Caco-2 (cell line): ENCODE data around the gene ILF3. TPM values are rescaled to one million over a fixed set of nuclear protein-coding genes. Genes with fewer than 3 reads are reported as not detected.
"Not testable (repeated sequence)": the region's sequence is repeated elsewhere in the genome, so short reads cannot be mapped to it uniquely, and the experiment has no call there.

ENCODE experiments used
- BruUV-seq: library from RNA; stranded (reverse); fragments of 400-500 nt; replicated peaks from 2 replicates; lab custom pipeline; 2021; lab: Mats Ljungman, UMichigan
- CTCF ChIA-PET: fragments of 300-600 bp; sonication (Branson Sonifier 250); formaldehyde crosslinking; loops from one replicate; lab custom pipeline; 2022; ENCODE audit warnings: antibody characterized with exemption; lab: Charles Lee
- POLR2A ChIA-PET: fragments of 300-600 bp; sonication (Branson Sonifier 250); formaldehyde crosslinking; loops from one replicate; lab custom pipeline; 2022; ENCODE audit warnings: antibody characterized with exemption; lab: Charles Lee
- DNase-seq, 2 experiments: peaks; one replicate each; pipeline versions ENCODE4 v3.0.0 to v3.0.0-alpha.2; 2020 to 2022
- H3K27me3 ChIP-seq: replicated peaks from 2 replicates; pipeline ENCODE4 v1.6.0; 2011; ENCODE audit warnings: low read length; ENCODE audit not compliant: control insufficient read depth, insufficient read depth
- H3K36me3 ChIP-seq: 2 replicates; pipeline ENCODE4 v1.5.1; 2011; ENCODE audit warnings: low read length; ENCODE audit not compliant: control insufficient read depth, insufficient read depth
- H3K4me1 ChIP-seq: fragments of 250-450 bp; sonication (Bioruptor Pico); 2 replicates; pipeline ENCODE4 v1.5.1; 2020; ENCODE audit warnings: mild to moderate bottlenecking
- H3K4me3 ChIP-seq: 2 replicates; pipeline ENCODE4 v1.5.1; 2011; ENCODE audit warnings: low read depth, mild to moderate bottlenecking, control low read depth, low read length
- H3K9me3 ChIP-seq: fragments of 250-450 bp; sonication (Bioruptor Pico); 2 replicates; pipeline ENCODE4 v1.5.1; 2020; ENCODE audit warnings: mild to moderate bottlenecking, moderate library complexity
- H3K27ac Mint-ChIP-seq: one replicate; pipeline ENCODE4 v1.8.0; 2022; ENCODE audit warnings: mixed read lengths; ENCODE audit not compliant: unreplicated experiment
- H3K27me3 Mint-ChIP-seq: one replicate; pipeline ENCODE4 v1.8.0; 2022; ENCODE audit warnings: mixed read lengths; ENCODE audit not compliant: insufficient read depth, unreplicated experiment
- H3K36me3 Mint-ChIP-seq: one replicate; pipeline ENCODE4 v1.8.0; 2022; ENCODE audit warnings: mild to moderate bottlenecking, mixed read lengths; ENCODE audit not compliant: insufficient read depth, unreplicated experiment
- H3K4me1 Mint-ChIP-seq: one replicate; pipeline ENCODE4 v1.8.0; 2022; ENCODE audit warnings: low read depth, mixed read lengths; ENCODE audit not compliant: unreplicated experiment
- H3K4me3 Mint-ChIP-seq: one replicate; pipeline ENCODE4 v1.8.0; 2022; ENCODE audit warnings: mild to moderate bottlenecking, moderate library complexity, mixed read lengths; ENCODE audit not compliant: unreplicated experiment
- H3K9me3 Mint-ChIP-seq: one replicate; pipeline ENCODE4 v1.8.0; 2022; ENCODE audit warnings: mixed read lengths; ENCODE audit not compliant: unreplicated experiment
- CTCF ChIP-seq, 2 experiments: fragments of 200-600 bp in 1 of 2; IDR thresholded peaks; 1 replicate in 1 of 2; 2 replicates in 1 of 2; pipeline versions ENCODE4 v1.5.1 to v1.8.0; 2011 to 2022; ENCODE audit warnings: antibody characterized with exemption in 1 of 2, control low read depth in 1 of 2, inconsistent platforms in 1 of 2, low read depth in 1 of 2, low read length in 1 of 2, mild to moderate bottlenecking in 1 of 2, moderate library complexity in 1 of 2; ENCODE audit not compliant: insufficient read depth in 1 of 2, severe bottlenecking in 1 of 2, unreplicated experiment in 1 of 2
- intact Hi-C: fragments of 100-400 bp; cut with micrococcal nuclease; formaldehyde crosslinking; loops from one replicate; pipeline ENCODE4 v1.10.0; 2022; ENCODE audit not compliant: unreplicated experiment
- total RNA-seq: library from RNA; stranded (reverse); gene quantifications from 2 replicates; pipeline ENCODE4 v1.2.3, GENCODE V29; 2022

Gene ILF3
- total RNA-seq, 1 experiment from 2014 or later, result 399 TPM

GRCh38 chr19:10662384-10663251 is 8.5 kb downstream of the ILF3 start:
- Mint-ChIP-seq H3K4me3 (no peak overlapping the region), H3K27ac (peak overlapping the region; percentile 30)
- BruUV-seq, result no TSS peak

GRCh38 chr19:10663252-10663563 is 9.1 kb downstream of the ILF3 start:
- H3K4me3 Mint-ChIP-seq, POLR2A ChIA-PET, H3K4me3 ChIP-seq, H3K4me1 Mint-ChIP-seq, intact Hi-C loops, H3K9me3 Mint-ChIP-seq, BruUV-seq, H3K36me3 ChIP-seq, H3K27me3 Mint-ChIP-seq, H3K27ac Mint-ChIP-seq, CTCF ChIA-PET, H3K9me3 ChIP-seq, H3K27me3 ChIP-seq, DNase-seq, H3K4me1 ChIP-seq: not testable (repeated sequence)
- H3K36me3 Mint-ChIP-seq, result peaks cover 72% of the 10 kb centered on the region

More at GRCh38 chr19:10662384-10663251, 8.5 kb downstream of the ILF3 start:
- peaks cover 9% of the 10 kb centered on the region for H3K4me1 ChIP-seq
- H3K36me3 Mint-ChIP-seq, result peaks cover 72% of the 10 kb centered on the region
- H3K9me3 ChIP-seq, result no peaks in the 10 kb centered on the region
- H3K4me1 Mint-ChIP-seq, result peaks cover 6% of the 10 kb centered on the region
- TF ChIP-seq CTCF (IDR thresholded peaks at IDR 0.05; ENCODE audit: insufficient read depth in 1 of 2, low read depth in 1 of 2, low read length in 1 of 2, severe bottlenecking in 1 of 2, unreplicated experiment in 1 of 2), result no peak
- H3K27me3 Mint-ChIP-seq, result no peaks in the 10 kb centered on the region
- no peak for DNase-seq
- H3K27me3 ChIP-seq, result no peaks in the 10 kb centered on the region
- ChIA-PET CTCF (no interaction called here), POLR2A (no interaction called here)
- H3K9me3 Mint-ChIP-seq, result no peaks in the 10 kb centered on the region
- no peak overlapping the region for H3K4me3 ChIP-seq
- H3K36me3 ChIP-seq, result no peaks in the 10 kb centered on the region
- intact Hi-C loops, result no loop called here

GRCh38 chr19:10667867-10668266 is 13.7 kb downstream of the ILF3 start:
- H3K36me3 Mint-ChIP-seq, result peaks cover 74% of the 10 kb centered on the region
- CTCF ChIA-PET, result no interaction called here
- BruUV-seq, result no TSS peak

More at GRCh38 chr19:10667867-10668266, 13.7 kb downstream of the ILF3 start:
- H3K4me1 Mint-ChIP-seq, result peaks cover 2% of the 10 kb centered on the region
- H3K9me3 Mint-ChIP-seq, result no peaks in the 10 kb centered on the region
- TF ChIP-seq CTCF (IDR thresholded peaks at IDR 0.05; ENCODE audit: insufficient read depth in 1 of 2, low read depth in 1 of 2, low read length in 1 of 2, severe bottlenecking in 1 of 2, unreplicated experiment in 1 of 2), result no peak
- H3K27me3 Mint-ChIP-seq, result no peaks in the 10 kb centered on the region
- H3K4me3 Mint-ChIP-seq, result no peak overlapping the region
- no peaks in the 10 kb centered on the region for H3K27me3 ChIP-seq
- H3K27ac Mint-ChIP-seq, result no peak overlapping the region
- H3K36me3 ChIP-seq, result 0 out of 2 replicates have a peak, but pooled peaks cover 2% of the 10 kb centered on the region
- H3K4me1 ChIP-seq, result no peaks in the 10 kb centered on the region
- H3K4me3 ChIP-seq, result no peak overlapping the region
- DNase-seq, result no peak
- POLR2A ChIA-PET, result no interaction called here
- no peaks in the 10 kb centered on the region for H3K9me3 ChIP-seq
- intact Hi-C loops, result no loop called here
